ENCODE results near the gene PRUNE2.
"Not testable (repeated sequence)": the region's sequence is repeated elsewhere in the genome, so short reads cannot be mapped to it uniquely, and the experiment has no call there.

Gene PRUNE2

GRCh38 chr9:76793784-76794431, 112.0 kb downstream of the PRUNE2 start:
- DNase-seq = no peak

- DNase-seq = no peak
Observed at GRCh38 chr9:76789840-76790239, 116.1 kb downstream of the PRUNE2 start.

- DNase-seq = no peak
Observed at GRCh38 chr9:76787677-76788076, 118.2 kb downstream of the PRUNE2 start.

- DNase-seq = no peak
Observed at GRCh38 chr9:76785501-76785900, 120.4 kb downstream of the PRUNE2 start.

GRCh38 chr9:76784881-76785280, 121.0 kb downstream of the PRUNE2 start:
- no peak for DNase-seq

GRCh38 chr9:76772686-76773445, 133.0 kb downstream of the PRUNE2 start:
- no peak for DNase-seq

- DNase-seq = no peak
Observed at GRCh38 chr9:76766126-76766525, 139.8 kb downstream of the PRUNE2 start.

GRCh38 chr9:76764138-76764537, 141.8 kb downstream of the PRUNE2 start, which contains the start of gene PCA3:
Gene PCA3 (plus strand): TSS chr9:76764438.
- DNase-seq = no peak

GRCh38 chr9:76761448-76761847, 144.5 kb downstream of the PRUNE2 start:
- no peak for DNase-seq

- no peak for DNase-seq
Observed at GRCh38 chr9:76759732-76760131, 146.2 kb downstream of the PRUNE2 start.

- no peak for DNase-seq
Observed at GRCh38 chr9:76758476-76758875, 147.4 kb downstream of the PRUNE2 start.

GRCh38 chr9:76756941-76757673, 148.8 kb downstream of the PRUNE2 start:
- DNase-seq = no peak

- no peak for DNase-seq
Observed at GRCh38 chr9:76756268-76756640, 149.7 kb downstream of the PRUNE2 start.

- DNase-seq = no peak
Observed at GRCh38 chr9:76751001-76751400, 154.9 kb downstream of the PRUNE2 start.

- no peak for DNase-seq
Observed at GRCh38 chr9:76744336-76744735, 161.6 kb downstream of the PRUNE2 start.

- DNase-seq = no peak
Observed at GRCh38 chr9:76743931-76744330, 162.0 kb downstream of the PRUNE2 start.

- not testable (repeated sequence) for DNase-seq
Observed at GRCh38 chr9:76742890-76743289, 163.0 kb downstream of the PRUNE2 start.

GRCh38 chr9:76741524-76741923, 164.4 kb downstream of the PRUNE2 start:
- no peak for DNase-seq

- no peak for DNase-seq
Observed at GRCh38 chr9:76738402-76738801, 167.5 kb downstream of the PRUNE2 start.

GRCh38 chr9:76737154-76737902, 168.6 kb downstream of the PRUNE2 start:
- DNase-seq = no peak

- DNase-seq = no peak
Observed at GRCh38 chr9:76734716-76735115, 171.2 kb downstream of the PRUNE2 start.

- DNase-seq = no peak
Observed at GRCh38 chr9:76733096-76733495, 172.8 kb downstream of the PRUNE2 start.

GRCh38 chr9:76732341-76732958, 173.5 kb downstream of the PRUNE2 start:
- DNase-seq = no peak

All from stimulated activated CD4-positive, alpha-beta T cell treated with anti-CD3 and anti-CD28 coated beads, Interleukin-12 subunit alpha, Interleukin-12 subunit beta, amount 100 ng/mL, for 4 hours (primary cell).